Ovary (tissue), 3 donors: Measurements from ENCODE around the gene NUDT16L1.

Experiments
- CTCF ChIP-seq, 3 donors: fragments of 450-650 bp in 2 of 3; fragments of 200-600 bp in 1 of 3; IDR thresholded peaks; one replicate each; pipeline versions ENCODE4 v1.5.1 to v1.8.0; 2016 to 2022; ENCODE audit warnings: antibody characterized with exemption in 3 of 3, mild to moderate bottlenecking in 1 of 3
- EP300 ChIP-seq: sonication (generic); formaldehyde crosslinking; IDR thresholded peaks from one replicate; pipeline ENCODE4 v1.6.1; 2017; ENCODE audit warnings: antibody characterized with exemption
- POLR2A ChIP-seq: fragments of 450-650 bp; IDR thresholded peaks from one replicate; pipeline ENCODE4 v1.6.1; 2017; ENCODE audit warnings: antibody characterized with exemption, mild to moderate bottlenecking, moderate library complexity
- donor health status: DM: no; HTN: no; CAD: no.

- TF ChIP-seq POLR2A = no peak
- TF ChIP-seq CTCF (IDR thresholded peaks at IDR 0.05) = no peak
- no peak for TF ChIP-seq EP300
Observed at GRCh38 chr16:4689864-4690704, 3.3 kb upstream of the NUDT16L1 start.
